ENCODE data around the gene PPM1B. TPM values are rescaled to one million over a fixed set of nuclear protein-coding genes. Genes with fewer than 3 reads are reported as not detected.

Gene PPM1B
- total and polyA plus RNA-seq, 2 of the 8 experiments (the other 6 are each of a cell fraction or from before 2014, with no cell fraction given), result 43.6 to 126 TPM

DNA sequence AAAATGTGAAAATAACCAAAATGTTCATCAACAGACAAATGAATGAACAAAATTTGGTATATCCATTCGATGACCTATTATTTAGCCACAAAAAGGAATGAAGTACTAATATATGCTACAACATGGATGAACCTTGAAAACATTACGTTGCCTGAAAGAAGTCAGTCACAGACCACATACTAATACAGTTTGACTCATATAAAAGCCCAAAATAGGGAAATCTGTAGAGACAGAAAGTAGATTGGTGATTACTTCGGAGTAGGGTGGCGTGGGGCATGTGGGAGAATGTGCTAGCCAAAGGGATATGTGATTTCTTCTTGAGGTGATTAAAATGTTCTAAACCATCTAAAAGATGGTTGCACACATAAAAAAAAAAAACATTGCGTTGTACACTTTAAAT, 44.2 kb upstream of the PPM1B start:
- H4K5ac ChIP-seq (ENCODE audit: insufficient read length, low read depth, low read length), result no peak overlapping the region
- H3K23me2 ChIP-seq (ENCODE audit: low read depth, low read length), result no peaks in the 10 kb centered on the region
- H3K56ac ChIP-seq (replicated peaks; ENCODE audit: insufficient read length, low read depth, low read length), result no peak overlapping the region
- no peak for DNase-seq (ENCODE audit: low read depth in 1 of 2, low spot score in 2 of 2)
- no peak overlapping the region for H2BK5ac ChIP-seq (ENCODE audit: low read depth, low read length)
- FAIRE-seq, result no peak
- no peak overlapping the region for H3K9ac ChIP-seq (replicated peaks in 1 of 4; ENCODE audit: extremely low read depth in 1 of 4, low read depth in 3 of 4, low read length in 3 of 4)
- TF ChIP-seq POLR2AphosphoS5 (IDR thresholded peaks at IDR 0.05; ENCODE audit: low read depth, low read length) (no peak), SP1 (IDR thresholded peaks at IDR 0.05; ENCODE audit: low read depth, low read length) (no peak), TCF12 (IDR thresholded peaks at IDR 0.05; ENCODE audit: low read depth, low read length) (no peak), HDAC6 (IDR thresholded peaks at IDR 0.05; ENCODE audit: low read depth, low read length) (no peak), NRF1 (IDR thresholded peaks at IDR 0.05; ENCODE audit: low read depth, low read length) (no peak), CHD2 (IDR thresholded peaks at IDR 0.05; ENCODE audit: low read length) (no peak), SRF (IDR thresholded peaks at IDR 0.05; ENCODE audit: low read depth, low read length) (no peak)
- TF ChIP-seq, protein P1, sequence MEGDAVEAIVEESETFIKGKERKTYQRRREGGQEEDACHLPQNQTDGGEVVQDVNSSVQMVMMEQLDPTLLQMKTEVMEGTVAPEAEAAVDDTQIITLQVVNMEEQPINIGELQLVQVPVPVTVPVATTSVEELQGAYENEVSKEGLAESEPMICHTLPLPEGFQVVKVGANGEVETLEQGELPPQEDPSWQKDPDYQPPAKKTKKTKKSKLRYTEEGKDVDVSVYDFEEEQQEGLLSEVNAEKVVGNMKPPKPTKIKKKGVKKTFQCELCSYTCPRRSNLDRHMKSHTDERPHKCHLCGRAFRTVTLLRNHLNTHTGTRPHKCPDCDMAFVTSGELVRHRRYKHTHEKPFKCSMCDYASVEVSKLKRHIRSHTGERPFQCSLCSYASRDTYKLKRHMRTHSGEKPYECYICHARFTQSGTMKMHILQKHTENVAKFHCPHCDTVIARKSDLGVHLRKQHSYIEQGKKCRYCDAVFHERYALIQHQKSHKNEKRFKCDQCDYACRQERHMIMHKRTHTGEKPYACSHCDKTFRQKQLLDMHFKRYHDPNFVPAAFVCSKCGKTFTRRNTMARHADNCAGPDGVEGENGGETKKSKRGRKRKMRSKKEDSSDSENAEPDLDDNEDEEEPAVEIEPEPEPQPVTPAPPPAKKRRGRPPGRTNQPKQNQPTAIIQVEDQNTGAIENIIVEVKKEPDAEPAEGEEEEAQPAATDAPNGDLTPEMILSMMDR (IDR thresholded peaks at IDR 0.05; ENCODE audit: control extremely low read depth in 1 of 3, insufficient read depth in 1 of 3, low read depth in 1 of 3, low read length in 3 of 3), result no peak
- POLR2A ChIA-PET (ENCODE audit: partially characterized antibody), result interaction anchor here (0.8 to 1.0 kb wide), 2 partner anchors 9 to 14 kb away, joined by 3 to 5 read pairs; no protein-coding TSS in a partner anchor
- no peaks in the 10 kb centered on the region for H3K79me1 ChIP-seq (ENCODE audit: low read depth, low read length)
- no peak overlapping the region for H3K27ac ChIP-seq (ENCODE audit: low read depth, low read length)
- H3K4me3 ChIP-seq (ENCODE audit: extremely low read depth in 1 of 4, insufficient read depth in 2 of 4, low read depth in 3 of 4, low read length in 4 of 4), result no peak overlapping the region
- H3K27me3 ChIP-seq (replicated peaks in 1 of 4; ENCODE audit: control insufficient read depth in 3 of 4, extremely low read depth in 1 of 4, insufficient read depth in 3 of 4, low read length in 3 of 4), result no peaks in the 10 kb centered on the region
- H2AFZ ChIP-seq (ENCODE audit: low read length), result no peak overlapping the region
- no peak overlapping the region for H4K8ac ChIP-seq (ENCODE audit: extremely low read depth, insufficient read depth, low read length)
- H2AK5ac ChIP-seq (ENCODE audit: low read depth, low read length), result no peak overlapping the region
- no peaks in the 10 kb centered on the region for H3K79me2 ChIP-seq (ENCODE audit: control insufficient read depth in 1 of 2, insufficient read depth in 2 of 2, low read length in 2 of 2)
- no peak overlapping the region for H3K18ac ChIP-seq (ENCODE audit: extremely low read depth, low read length)
- 97% methylated on average over 5 of the region's 5 CpGs; no CpG with 5 or more reads in 1 of the 2 experiments for whole genome bisulfite sequencing, 2 experiments (ENCODE audit: extremely low coverage in 1 of 2, insufficient coverage in 1 of 2, insufficient read length in 1 of 2, insufficient replicate concordance in 2 of 2, low coverage in 1 of 2, low lambda C conversion rate in 2 of 2, missing lambda C conversion rate in 1 of 2)
- H2BK12ac ChIP-seq (ENCODE audit: low read depth, low read length), result no peak overlapping the region
- no peaks in the 10 kb centered on the region for H3K36me3 ChIP-seq (ENCODE audit: control insufficient read depth in 2 of 4, insufficient read depth in 4 of 4, low read length in 3 of 4)
- H3K9me3 ChIP-seq (ENCODE audit: insufficient read depth in 2 of 2, low read depth in 1 of 2, low read length in 1 of 2), result no peaks in the 10 kb centered on the region
- H4K91ac ChIP-seq (replicated peaks; ENCODE audit: insufficient read length, low read length), result peak overlapping the region; percentile 40
- CTCF ChIA-PET (ENCODE audit: partially characterized antibody), result interaction anchor here (0.8 kb wide), 1 partner anchor 37 kb away, joined by 4 read pairs; no protein-coding TSS in a partner anchor
- H4K20me1 ChIP-seq (replicated peaks in 1 of 2; ENCODE audit: control insufficient read depth in 1 of 2, insufficient read depth in 2 of 2, low read length in 2 of 2), result no peaks in the 10 kb centered on the region
- no peak overlapping the region for H3K14ac ChIP-seq (ENCODE audit: insufficient read length)
- H3K4ac ChIP-seq (replicated peaks; ENCODE audit: insufficient read length, low read depth, low read length), result no peak overlapping the region
- H3K4me2 ChIP-seq (ENCODE audit: insufficient read depth in 1 of 2, low read depth in 2 of 2, low read length in 2 of 2), result no peak overlapping the region
- H2BK15ac ChIP-seq (ENCODE audit: low read length), result no peak overlapping the region
- no peak overlapping the region for H3K23ac ChIP-seq (ENCODE audit: insufficient read length)
- peak overlapping the region; percentile 38 for H2BK120ac ChIP-seq (replicated peaks; ENCODE audit: low read depth, low read length)
- H3K4me1 ChIP-seq (replicated peaks in 1 of 4; ENCODE audit: control insufficient read depth in 3 of 4, insufficient read depth in 4 of 4, low read length in 3 of 4), result peaks cover 0 to 6% (median 0%) of the 10 kb centered on the region in 4 experiments; a peak in 1 of 7 replicates
- H2BK20ac ChIP-seq (ENCODE audit: low read length), result no peak overlapping the region
